HEK293 (cell line): ENCODE measurements around the gene CCDC183.

Source experiments
- BCL11A ChIP-seq: fragments of 450-650 bp; formaldehyde crosslinking; IDR thresholded peaks from 2 replicates; pipeline ENCODE4 v1.5.1; 2016; ENCODE audit warnings: low read depth, missing biosample characterization, missing genetic modification characterization
- CTCF ChIP-seq: fragments of 450-650 bp; formaldehyde crosslinking; IDR thresholded peaks from 2 replicates; pipeline ENCODE4 v1.5.1; 2016; ENCODE audit warnings: missing biosample characterization, missing genetic modification characterization
- GLIS1 ChIP-seq: fragments of 450-650 bp; formaldehyde crosslinking; IDR thresholded peaks from 2 replicates; pipeline ENCODE4 v1.5.1; 2016; ENCODE audit warnings: missing biosample characterization, missing genetic modification characterization
- SALL2 ChIP-seq: fragments of 450-650 bp; formaldehyde crosslinking; IDR thresholded peaks from 2 replicates; pipeline ENCODE4 v1.5.0; 2017; ENCODE audit warnings: missing biosample characterization, mild to moderate bottlenecking, missing genetic modification characterization, borderline replicate concordance
- YY2 ChIP-seq: fragments of 450-650 bp; formaldehyde crosslinking; IDR thresholded peaks from 2 replicates; pipeline ENCODE4 v1.5.1; 2016; ENCODE audit warnings: missing biosample characterization, missing genetic modification characterization
- ZBTB21 ChIP-seq: fragments of 450-650 bp; formaldehyde crosslinking; IDR thresholded peaks from 2 replicates; pipeline ENCODE4 v1.5.1; 2017; ENCODE audit warnings: missing biosample characterization, missing genetic modification characterization
- ZNF449 ChIP-seq: fragments of 450-650 bp; formaldehyde crosslinking; IDR thresholded peaks from 2 replicates; pipeline ENCODE4 v1.5.1; 2017; ENCODE audit warnings: missing biosample characterization, mild to moderate bottlenecking, missing genetic modification characterization, moderate library complexity
- TF ChIP-seq, protein P1 (sequence below): fragments of 450-650 bp; formaldehyde crosslinking; IDR thresholded peaks from 2 replicates; pipeline ENCODE4 v1.5.1; 2016; ENCODE audit warnings: missing biosample characterization, missing genetic modification characterization
- TF ChIP-seq, protein P2 (sequence below): fragments of 450-650 bp; formaldehyde crosslinking; IDR thresholded peaks from 2 replicates; pipeline ENCODE4 v1.5.1; 2016; ENCODE audit warnings: missing biosample characterization, missing genetic modification characterization

DNA sequence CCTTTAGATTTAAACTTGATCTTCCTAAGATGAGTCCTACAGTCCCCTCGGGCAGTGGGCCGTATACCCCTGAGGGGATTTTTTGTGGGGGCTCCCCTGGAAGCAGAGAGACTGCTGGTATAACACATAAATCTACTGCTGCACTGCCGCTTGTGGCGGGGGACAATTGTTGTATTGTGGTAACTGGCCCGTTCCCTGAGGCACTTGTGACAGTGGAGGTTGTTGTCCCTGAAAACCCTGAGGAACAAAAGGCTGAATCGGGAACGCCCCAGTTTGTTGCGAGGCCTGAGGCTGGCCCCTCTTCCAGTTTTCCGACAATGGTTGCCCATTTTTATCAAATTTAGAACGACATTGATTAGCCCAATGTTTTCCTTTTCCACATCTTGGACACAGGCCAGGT is 9.7 kb upstream of the CCDC183 start:
- TF ChIP-seq ZNF449 (no peak), ZBTB21 (tag by site-specific recombination) (no peak), YY2 (tag by site-specific recombination) (no peak), CTCF (tag by site-specific recombination) (no peak), BCL11A (tag by site-specific recombination) (no peak), SALL2 (no peak), GLIS1 (tag by site-specific recombination) (no peak)
- TF ChIP-seq, protein P1, sequence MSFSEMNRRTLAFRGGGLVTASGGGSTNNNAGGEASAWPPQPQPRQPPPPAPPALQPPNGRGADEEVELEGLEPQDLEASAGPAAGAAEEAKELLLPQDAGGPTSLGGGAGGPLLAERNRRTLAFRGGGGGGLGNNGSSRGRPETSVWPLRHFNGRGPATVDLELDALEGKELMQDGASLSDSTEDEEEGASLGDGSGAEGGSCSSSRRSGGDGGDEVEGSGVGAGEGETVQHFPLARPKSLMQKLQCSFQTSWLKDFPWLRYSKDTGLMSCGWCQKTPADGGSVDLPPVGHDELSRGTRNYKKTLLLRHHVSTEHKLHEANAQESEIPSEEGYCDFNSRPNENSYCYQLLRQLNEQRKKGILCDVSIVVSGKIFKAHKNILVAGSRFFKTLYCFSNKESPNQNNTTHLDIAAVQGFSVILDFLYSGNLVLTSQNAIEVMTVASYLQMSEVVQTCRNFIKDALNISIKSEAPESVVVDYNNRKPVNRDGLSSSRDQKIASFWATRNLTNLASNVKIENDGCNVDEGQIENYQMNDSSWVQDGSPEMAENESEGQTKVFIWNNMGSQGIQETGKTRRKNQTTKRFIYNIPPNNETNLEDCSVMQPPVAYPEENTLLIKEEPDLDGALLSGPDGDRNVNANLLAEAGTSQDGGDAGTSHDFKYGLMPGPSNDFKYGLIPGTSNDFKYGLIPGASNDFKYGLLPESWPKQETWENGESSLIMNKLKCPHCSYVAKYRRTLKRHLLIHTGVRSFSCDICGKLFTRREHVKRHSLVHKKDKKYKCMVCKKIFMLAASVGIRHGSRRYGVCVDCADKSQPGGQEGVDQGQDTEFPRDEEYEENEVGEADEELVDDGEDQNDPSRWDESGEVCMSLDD (tag by site-specific recombination), result no peak
- TF ChIP-seq, protein P2, sequence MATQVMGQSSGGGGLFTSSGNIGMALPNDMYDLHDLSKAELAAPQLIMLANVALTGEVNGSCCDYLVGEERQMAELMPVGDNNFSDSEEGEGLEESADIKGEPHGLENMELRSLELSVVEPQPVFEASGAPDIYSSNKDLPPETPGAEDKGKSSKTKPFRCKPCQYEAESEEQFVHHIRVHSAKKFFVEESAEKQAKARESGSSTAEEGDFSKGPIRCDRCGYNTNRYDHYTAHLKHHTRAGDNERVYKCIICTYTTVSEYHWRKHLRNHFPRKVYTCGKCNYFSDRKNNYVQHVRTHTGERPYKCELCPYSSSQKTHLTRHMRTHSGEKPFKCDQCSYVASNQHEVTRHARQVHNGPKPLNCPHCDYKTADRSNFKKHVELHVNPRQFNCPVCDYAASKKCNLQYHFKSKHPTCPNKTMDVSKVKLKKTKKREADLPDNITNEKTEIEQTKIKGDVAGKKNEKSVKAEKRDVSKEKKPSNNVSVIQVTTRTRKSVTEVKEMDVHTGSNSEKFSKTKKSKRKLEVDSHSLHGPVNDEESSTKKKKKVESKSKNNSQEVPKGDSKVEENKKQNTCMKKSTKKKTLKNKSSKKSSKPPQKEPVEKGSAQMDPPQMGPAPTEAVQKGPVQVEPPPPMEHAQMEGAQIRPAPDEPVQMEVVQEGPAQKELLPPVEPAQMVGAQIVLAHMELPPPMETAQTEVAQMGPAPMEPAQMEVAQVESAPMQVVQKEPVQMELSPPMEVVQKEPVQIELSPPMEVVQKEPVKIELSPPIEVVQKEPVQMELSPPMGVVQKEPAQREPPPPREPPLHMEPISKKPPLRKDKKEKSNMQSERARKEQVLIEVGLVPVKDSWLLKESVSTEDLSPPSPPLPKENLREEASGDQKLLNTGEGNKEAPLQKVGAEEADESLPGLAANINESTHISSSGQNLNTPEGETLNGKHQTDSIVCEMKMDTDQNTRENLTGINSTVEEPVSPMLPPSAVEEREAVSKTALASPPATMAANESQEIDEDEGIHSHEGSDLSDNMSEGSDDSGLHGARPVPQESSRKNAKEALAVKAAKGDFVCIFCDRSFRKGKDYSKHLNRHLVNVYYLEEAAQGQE, result no peak
